CD4-positive, alpha-beta T cell treated with Interleukin-17A for 4 hours (primary cell): ENCODE results near the gene ANAPC7.
A peak's percentile ranks its signal among the peaks of the same experiment; 100 is the strongest.
"Not testable (repeated sequence)": the region's sequence is repeated elsewhere in the genome, so short reads cannot be mapped to it uniquely, and the experiment has no call there.

Source experiments
- DNase-seq: peaks from one replicate; pipeline ENCODE4 v3.0.0-alpha.2; 2020; ENCODE audit warnings: mixed read lengths

Gene ANAPC7, protein sequence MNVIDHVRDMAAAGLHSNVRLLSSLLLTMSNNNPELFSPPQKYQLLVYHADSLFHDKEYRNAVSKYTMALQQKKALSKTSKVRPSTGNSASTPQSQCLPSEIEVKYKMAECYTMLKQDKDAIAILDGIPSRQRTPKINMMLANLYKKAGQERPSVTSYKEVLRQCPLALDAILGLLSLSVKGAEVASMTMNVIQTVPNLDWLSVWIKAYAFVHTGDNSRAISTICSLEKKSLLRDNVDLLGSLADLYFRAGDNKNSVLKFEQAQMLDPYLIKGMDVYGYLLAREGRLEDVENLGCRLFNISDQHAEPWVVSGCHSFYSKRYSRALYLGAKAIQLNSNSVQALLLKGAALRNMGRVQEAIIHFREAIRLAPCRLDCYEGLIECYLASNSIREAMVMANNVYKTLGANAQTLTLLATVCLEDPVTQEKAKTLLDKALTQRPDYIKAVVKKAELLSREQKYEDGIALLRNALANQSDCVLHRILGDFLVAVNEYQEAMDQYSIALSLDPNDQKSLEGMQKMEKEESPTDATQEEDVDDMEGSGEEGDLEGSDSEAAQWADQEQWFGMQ

DNA sequence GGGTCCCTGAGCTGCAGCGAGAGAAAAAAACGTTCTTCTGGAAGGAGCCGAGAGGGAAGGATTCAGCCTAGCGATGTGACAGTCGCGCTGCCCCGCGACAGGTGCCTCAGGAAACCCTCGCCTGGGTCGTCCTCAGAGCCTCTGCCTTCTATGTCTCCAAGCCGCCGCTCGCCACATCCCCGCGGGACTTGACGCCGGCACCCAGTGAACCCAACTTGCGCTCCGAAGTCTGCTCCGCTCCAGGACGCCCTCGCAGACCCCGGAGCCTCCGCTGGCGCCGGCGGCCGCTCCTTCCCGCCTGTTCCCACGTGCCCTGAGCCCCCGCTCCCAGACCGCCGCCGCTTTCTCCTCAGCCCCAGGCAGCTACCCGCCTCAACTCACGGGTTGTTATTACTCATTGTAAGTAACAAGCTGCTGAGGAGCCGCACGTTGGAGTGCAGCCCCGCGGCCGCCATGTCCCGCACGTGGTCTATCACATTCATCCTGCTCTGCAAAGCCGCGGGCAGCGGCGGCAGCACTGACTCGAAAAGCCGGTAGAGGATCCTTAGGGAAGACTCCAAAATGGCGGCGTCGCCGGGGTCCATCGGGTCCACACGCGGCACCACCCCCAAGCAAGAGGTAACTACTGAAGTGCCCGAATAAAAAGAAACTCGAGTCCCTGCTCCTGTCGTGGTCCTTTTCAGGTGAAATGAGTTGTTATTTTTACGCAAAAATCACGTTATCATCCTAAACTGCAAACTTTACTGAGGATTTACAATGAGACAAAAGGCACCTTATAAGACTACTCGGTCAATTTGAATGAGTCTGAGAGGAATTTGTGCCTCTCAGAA, at the start of gene ANAPC7:
ANAPC7 (minus strand) TSS at position 563 of the 830 bp plus-strand sequence; CDS start at position 482, 81 bp downstream.
- DNase-seq = peak; percentile 89

DNA sequence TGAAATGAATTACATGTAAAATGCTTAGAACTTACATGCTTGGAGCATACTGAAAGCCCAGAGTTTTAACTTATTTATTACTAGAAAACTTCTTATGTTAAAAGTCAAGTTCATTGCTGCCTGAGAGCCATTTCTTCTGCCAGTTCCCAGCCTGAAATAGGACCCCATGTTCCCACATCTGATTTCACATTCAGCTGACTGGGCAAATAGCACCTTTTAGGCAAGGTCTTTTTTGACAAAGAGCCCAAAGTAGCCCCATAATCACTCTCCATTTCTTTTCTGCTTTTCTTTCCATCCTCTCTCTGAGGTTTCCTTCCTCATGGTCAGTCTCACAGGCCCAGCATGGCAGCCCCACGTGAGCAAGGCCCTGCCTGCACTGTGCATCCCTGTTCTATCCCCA, 47.8 kb upstream of the ANAPC7 start:
- no peak for DNase-seq

DNA sequence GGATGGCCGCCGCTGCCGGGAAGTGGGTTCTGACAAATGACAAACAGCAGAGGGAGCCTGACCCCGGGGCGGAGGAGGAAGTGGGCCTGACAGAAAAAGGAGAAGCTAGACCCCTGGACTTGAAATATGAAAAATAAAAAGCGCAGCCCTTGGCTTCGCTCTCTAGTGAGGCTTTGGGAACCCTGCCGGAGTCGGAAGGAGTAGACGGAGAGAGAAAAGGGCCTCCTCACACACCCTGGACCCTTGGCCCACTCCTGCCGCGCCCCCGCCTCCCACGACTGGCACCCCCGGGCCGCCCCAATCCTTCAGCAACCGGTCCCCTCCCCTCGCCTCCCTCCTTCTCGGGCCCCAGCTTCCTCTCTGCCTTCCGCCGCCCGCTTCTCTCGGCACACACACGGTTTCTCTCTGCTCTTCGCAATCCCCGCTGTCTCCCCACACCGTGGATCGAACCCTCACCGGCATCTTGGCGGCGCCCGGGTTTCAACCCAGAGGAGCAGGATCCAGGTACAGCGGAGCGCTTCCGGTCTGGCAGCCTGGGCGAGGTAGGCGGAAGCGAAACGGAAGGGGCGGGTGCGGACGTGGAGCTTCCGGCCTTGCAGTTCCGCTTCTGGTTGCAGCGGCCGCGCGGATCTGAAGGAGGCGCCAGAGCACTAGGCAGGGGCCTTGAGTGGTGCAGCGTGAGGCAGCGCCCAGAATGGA, 46.4 kb upstream of the ANAPC7 start, which contains the start of gene ARPC3:
ARPC3 (minus strand) TSS at position 539 of the 699 bp plus-strand sequence; CDS start at position 462, 77 bp downstream.
- DNase-seq = peak; percentile 95

DNA sequence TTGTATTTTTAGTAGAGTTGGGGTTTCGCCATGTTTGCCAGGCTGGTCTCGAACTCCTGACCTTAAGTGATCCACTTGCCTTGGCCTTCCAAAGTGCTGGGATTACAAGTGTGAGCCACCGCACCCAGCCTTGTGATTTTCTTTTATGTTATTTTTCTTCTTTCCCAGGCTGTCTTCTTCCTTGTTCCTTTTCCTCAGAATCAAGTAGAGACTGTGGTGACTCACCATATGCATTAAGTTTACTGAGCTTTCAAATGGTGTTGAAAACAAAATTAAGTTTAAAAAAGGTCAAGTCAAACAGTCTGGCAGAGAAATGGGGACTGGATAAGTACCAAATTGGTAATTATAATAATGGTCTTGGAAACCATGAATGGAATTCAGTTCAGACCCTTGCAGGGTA, 40.9 kb upstream of the ANAPC7 start:
- DNase-seq = no peak

DNA sequence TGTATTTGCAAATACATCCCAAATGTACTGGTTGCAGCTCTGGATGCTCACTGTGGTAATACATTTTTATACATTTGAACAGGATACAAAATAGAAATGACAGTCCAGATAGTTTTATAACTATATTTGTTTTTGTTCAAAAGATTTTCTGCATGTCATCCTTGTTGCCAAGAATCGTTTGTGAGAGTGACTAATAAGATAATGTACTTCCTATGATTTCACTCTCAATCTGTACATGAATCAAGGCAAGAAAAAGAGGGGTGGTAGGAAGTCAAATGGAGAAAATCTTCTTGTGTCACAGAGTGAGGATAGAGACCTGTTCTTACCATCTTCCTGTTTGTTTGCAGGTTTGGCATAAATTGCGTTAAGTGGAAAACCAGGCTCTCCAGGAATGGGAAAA, 32.7 kb upstream of the ANAPC7 start:
- no peak for DNase-seq

DNA sequence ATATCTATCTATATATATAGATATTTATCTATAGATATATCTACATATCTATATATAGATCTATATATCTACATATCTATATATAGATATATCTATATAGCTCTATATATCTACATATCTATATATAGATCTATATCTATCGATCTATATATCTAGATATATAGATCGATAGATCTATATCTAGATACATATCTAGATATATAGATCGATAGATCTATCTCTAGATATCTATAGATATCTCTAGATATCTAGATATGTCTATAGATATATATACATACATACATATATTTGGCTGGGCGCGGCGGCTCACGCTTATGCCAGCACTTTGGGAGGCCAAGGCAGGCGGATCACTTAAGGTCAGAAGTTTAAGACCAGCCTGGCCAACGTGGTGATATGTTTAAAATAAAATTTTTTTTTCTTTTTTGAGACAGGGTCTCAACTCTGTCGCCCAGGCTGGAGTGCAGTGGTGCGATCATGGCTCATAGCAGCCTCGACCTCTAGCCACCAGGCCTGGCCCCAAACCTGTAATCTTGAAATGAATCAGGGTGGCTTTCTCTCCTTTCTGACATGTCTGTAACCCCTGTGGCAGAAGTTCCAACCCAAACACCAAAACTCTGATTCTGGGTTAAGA, 28.6 kb upstream of the ANAPC7 start:
- DNase-seq = no peak

DNA sequence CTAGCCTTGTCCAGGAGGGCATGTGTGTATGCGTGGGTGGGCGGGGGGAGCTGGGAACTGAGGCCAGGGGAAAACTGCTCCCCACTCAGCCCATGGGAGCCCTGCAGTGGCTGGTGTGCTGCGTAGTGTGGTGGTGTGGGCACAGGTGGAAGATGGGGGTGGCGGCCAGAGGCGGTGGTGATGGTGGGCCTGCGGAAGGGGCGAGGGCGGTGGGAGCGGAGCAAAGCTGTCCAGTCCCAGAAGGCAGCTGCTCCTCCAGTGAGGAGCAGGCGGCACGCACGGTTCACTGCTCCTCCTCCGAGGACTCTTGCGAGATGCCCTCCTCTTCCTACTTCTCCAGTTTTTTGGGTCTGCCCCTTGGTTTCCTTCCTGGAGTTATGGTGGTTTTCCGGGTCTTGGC, 26.2 kb upstream of the ANAPC7 start:
- DNase-seq = not testable (repeated sequence)

DNA sequence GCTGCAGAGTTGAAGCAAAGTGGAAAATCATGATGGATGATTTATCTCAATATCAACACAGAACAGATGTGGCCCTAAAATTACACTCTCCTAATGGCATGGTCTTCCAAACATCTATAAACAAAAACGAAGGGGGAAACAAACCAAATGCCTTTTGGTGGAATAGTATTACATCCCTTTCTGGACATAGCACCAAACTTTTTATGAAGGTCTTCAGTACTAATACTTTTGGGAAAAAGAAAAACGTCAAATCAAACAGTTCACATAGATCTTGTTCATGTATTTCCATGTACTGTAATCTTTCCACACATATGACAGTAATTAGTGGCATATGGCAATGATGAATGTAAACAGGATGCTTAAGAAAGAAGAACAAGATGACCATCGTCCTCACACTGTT, 22.9 kb upstream of the ANAPC7 start:
- DNase-seq = no peak

DNA sequence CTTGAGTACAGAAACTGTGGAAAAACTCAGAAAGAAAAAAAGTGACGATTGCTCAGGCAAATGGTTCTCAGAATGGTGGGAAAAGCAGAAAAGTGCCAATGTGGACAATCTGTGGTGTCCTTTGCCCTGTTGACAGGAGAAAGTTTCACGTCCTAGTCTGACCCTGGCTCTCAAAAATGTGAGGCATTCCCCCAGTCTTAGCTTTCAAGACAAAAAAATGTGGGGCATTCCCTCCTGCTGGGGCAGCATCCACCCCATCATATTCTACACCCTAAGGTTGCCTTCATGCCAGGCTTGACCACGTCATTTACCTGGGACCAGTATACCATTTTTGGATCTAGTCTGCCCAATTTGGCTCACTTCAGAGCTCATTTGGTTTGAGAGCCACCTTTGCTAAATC, 20.7 kb upstream of the ANAPC7 start:
- DNase-seq = no peak

DNA sequence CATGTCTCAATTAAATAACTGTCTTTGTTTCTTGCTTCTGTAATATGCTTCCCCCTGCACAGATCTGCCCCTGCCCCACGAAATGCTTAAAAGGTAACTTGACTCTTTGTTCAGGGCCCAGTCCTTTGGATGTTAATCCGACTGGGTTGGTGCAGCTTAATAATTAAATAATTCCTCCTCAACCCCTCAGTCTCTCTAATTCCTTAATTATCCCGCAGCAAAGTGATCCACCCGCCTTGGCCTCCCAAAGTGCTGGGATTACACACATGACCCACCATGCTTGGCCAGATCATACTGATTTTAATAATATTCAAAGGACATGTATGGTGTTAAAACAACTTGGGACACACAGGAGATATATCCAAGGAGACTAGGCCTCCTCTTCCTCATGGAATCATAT, 18.2 kb upstream of the ANAPC7 start:
- no peak for DNase-seq

DNA sequence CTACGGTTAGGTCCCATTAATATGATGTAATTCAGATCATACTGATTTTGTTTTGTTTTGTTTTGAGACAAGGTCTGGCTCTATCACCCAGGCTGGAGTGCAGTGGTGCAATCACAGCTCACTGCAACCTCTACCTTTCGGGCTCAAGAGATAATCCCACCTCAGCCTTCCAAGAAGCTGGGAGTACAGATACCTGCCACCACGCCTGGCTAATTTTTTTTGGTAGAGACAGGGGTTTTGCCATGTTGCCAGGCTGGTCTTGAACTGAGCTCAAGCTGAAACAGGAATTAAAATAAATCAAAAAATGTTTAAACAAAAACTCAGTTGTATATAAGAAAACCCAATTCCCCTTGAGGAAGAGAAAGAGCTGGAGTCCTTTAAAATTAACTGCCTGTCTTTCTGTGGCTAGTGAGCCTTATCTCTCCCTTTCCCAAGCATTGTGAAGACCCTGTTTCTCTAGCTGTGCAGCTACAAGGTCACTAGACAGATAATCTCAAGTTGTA, 17.7 kb upstream of the ANAPC7 start:
- no peak for DNase-seq

DNA sequence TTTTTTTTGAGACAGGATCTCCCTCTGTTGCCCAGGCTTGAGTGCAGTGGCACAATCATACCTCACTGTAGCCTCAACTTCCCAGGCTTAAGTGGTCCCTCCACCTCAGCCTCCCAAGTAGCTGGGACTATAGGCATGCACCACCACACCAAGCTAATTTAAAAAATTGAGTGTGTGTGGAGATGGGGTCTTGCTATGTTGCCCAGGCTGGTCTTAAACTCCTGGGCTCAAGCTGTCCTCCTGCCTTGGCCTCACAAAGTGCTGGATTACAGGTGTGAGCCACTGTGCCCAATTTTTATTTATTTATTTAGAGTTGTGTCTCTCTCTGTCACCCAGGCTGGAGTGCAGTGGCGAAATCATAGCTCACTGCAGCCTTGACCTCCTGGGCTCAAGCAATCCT, 17.1 kb upstream of the ANAPC7 start:
- not testable (repeated sequence) for DNase-seq

DNA sequence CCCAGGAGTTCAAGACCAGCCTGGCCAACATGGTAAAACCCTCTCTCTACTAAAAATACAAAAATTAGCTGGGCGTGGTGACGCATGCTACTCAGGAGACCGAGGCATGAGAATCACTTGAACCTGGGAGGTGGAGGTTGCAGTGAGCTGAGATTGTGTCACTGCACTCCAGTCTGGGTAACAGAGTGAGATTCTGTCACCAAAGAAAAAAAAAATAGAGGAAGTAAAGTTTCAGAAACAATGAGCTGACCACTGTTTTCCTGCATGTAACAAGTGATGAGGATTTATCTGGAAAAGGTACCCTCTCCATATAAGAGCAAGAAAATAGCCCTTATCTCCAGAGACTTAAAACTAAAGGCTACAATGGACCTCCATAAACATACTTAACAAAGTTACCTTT, 13.6 kb upstream of the ANAPC7 start:
- not testable (repeated sequence) for DNase-seq

DNA sequence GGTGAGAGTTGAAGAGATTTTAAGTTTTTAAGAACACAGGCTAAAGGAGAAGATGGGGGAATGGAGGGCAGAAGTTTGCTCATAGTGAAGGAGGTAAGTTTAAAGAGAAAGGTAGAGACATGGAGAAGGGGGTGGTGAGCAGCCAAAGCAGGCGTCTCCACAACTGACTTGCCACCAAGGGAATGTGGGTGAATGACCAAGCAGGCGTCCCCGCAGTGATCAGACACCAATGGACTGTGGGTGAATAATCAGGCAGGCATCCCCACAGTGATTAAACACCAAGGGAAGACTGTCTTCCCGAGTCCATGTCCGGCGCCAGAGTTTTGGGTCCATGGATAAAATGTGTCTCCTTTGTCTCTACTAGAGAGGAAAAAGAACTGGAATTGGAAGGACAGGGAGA, 6.6 kb upstream of the ANAPC7 start:
- not testable (repeated sequence) for DNase-seq

DNA sequence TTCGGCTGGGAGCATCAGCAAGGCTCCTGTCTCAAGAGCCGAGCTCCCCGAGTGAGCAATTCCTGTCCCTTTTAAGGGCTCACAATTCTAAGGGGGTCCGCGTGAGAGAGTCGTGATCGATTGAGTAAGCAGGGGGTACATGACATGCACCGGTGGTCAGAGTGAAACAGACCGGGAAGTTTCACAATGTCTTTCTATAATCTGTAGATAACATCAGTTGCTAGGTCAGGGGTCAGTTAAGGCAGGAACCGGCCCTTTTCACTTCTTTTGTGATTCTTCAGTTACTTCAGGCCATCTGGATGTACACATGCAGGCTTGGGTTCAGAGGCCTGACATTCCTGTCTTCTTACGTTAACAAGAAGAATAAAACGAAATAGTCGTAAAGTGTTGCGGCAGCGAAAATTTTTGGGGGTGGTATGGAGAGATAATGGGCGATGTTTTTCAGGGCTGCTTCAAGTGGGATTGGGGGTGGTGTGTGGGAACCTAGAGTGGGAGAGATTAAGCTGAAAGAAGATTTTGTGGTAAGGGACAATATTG, 1.7 kb upstream of the ANAPC7 start:
- not testable (repeated sequence) for DNase-seq

DNA sequence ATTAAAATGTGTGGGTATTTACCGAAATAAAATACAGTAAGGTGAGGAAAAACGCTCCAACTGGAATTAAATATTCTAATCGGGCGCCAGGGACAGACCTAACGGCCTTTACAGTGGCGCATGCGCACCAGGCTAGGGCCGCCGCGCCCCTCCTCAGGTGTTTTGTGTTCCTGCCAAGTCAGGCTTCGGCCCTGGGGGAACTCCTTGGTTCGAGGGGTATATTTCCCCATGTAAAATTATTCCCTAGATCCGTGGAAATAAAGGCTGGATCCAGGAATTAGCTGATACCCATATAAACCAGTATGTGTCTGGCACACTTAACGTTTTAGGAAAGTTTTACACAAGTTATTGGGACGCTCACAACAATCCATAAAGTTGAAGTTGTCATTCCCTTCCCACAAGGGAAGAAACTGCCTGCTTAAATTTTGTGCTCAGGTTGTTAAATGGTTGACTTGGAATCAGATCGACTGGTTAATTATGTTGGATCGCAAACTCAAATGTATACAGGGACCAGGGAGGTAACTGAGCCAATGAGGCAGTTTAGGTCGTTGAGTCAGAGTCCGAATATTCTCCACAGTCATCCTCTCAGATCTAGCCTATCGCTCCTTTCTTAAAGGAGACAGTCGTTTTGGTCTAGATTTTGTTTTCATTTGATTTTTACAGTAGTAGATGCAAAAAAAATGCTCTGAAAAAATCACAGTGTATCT, 621 bp upstream of the ANAPC7 start:
- peak; percentile 86 for DNase-seq

DNA sequence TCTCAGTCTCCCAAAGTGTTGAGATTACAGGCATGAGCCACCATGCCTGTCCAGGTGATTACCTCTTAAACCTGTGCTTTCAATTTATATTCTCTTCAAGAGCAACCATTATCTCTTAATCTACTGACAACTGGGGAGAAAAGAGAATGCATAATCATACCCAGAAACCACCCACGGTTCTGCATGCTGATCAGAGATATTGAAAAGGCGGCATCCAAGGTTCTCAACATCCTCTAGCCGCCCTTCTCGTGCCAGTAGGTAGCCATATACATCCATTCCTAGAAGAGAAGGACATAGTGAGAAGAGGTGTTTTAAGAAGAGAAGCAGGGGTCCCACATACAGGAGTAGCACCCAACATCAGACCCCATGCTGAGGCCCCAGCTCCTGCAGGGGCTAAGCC, 20.8 kb downstream of the ANAPC7 start:
- DNase-seq = no peak

DNA sequence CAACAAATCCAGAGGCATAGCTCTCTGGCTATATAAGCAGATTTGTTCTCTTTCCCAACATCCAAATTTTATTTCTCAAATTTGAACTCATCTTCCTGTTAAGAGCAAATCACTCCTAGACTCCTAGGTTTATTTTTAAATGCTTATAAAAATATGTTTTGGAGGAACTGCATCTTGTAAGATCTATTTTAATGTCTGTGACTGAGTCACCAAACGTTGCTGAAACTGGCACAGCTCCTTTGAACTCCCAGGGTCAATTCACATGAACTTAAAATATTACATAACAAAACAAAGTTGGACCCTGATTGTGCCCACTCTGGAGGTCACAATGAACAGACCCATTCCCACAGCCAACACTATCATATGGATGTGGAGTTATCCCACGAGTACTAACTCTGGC, 23.9 kb downstream of the ANAPC7 start:
- DNase-seq = no peak

DNA sequence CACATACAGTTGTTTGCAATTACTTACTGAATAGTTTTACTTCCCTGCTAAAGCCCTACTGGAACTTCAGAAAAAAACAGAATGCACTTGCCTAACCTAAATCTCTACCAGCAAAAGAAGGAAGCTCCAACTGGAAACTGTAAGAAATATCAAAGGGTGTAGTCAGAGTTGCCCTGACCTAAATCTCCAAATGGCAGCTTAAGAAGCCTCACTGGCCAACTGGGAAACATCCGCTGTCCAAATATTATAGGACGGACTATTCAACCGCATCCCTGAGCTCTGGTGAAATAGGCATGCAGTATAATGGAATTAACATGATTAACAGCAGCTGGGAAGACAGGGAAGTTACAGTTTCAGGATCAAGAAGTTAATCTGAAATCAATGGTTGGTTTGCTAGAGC, 24.3 kb downstream of the ANAPC7 start:
- no peak for DNase-seq

DNA sequence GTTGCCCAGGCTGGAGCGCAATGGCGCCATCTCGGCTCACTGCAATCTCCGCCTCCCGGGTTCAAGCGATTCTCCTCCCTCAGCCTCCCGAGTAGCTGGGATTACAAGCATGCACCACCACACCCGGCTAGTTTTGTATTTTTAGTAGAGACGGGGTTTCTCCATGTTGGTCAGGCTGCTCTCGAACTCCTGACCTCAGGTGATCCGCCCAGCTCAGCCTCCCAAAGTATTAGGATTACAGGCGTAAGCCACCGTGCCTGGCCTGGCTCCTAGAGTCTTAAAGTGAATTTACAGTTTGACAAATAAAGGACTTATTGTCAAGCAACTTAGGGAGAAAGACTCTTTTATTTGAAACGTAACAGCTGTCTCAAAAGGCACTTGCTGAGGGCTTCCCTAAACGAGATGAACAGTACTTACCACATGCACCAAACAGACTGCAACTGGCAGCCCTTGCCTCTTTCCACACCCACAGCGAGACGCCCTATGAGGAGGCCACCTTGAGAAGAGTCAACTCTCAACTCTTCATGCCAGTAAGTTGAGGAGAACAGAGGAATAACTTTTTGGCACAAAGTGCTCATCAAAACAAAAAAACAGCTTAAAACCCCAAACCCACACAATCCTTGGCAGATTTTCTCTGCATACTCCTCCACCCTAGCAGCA, 25.2 kb downstream of the ANAPC7 start:
- not testable (repeated sequence) for DNase-seq
